SK-N-SH (cell line): ENCODE data around the gene TOP3B. TPM values are rescaled to one million over a fixed set of nuclear protein-coding genes. Genes with fewer than 3 reads are reported as not detected.

ENCODE experiments used
- CTCF ChIA-PET: fragments of 300-600, 350-600 bp; formaldehyde crosslinking; extraction: SDS; loops from one replicate; lab custom pipeline; 2021; lab: Yijun Ruan, JAX
- POLR2A ChIA-PET: fragments of 350-600 bp; sonication (Branson Sonifier 250); formaldehyde crosslinking; extraction: SDS; loops from one replicate; lab custom pipeline; 2020; ENCODE audit warnings: antibody characterized with exemption, inconsistent platforms; lab: Yijun Ruan, JAX
- DNase-seq: peaks from one replicate; pipeline ENCODE4 v3.0.0; 2012
- H2AFZ ChIP-seq: fragments of 200-600 bp; sonication (generic); 2 replicates; pipeline ENCODE4 v1.8.1; 2016; ENCODE audit warnings: antibody characterized with exemption, mild to moderate bottlenecking, low read depth
- H3F3A ChIP-seq: fragments of 200-600 bp; sonication (generic); replicated peaks from 2 replicates; pipeline ENCODE3; 2016; ENCODE audit warnings: antibody characterized with exemption, mild to moderate bottlenecking; ENCODE audit not compliant: insufficient read depth
- H3K27ac ChIP-seq, 2 experiments: fragments of 200-500 bp in 1 of 2; fragments of 200-600 bp in 1 of 2; sonication (Bioruptor generic) in 1 of 2; sonication (generic), shearing (Covaris generic) in 1 of 2; 2 replicates each; pipeline versions ENCODE4 v1.5.1 to v1.6.1; 2014 to 2016; ENCODE audit warnings: low read depth in 2 of 2, inconsistent platforms in 1 of 2, low read length in 1 of 2, mild to moderate bottlenecking in 1 of 2, mixed read lengths in 1 of 2
- H3K27me3 ChIP-seq: fragments of 200-600 bp; sonication (generic), shearing (Covaris generic); 2 replicates; pipeline ENCODE4 v1.6.1; 2016; ENCODE audit warnings: mixed run types; ENCODE audit not compliant: insufficient read depth
- H3K36me3 ChIP-seq, 2 experiments: fragments of 200-500 bp in 1 of 2; fragments of 200-600 bp in 1 of 2; sonication (Bioruptor generic) in 1 of 2; sonication (generic) in 1 of 2; replicated peaks in 1 of 2; 2 replicates each; pipeline versions ENCODE3 to v1.5.1; 2014 to 2016; ENCODE audit warnings: low read length in 1 of 2, mild to moderate bottlenecking in 1 of 2; ENCODE audit not compliant: insufficient read depth in 2 of 2, control insufficient read depth in 1 of 2
- H3K4me1 ChIP-seq, 2 experiments: fragments of 200-500 bp in 1 of 2; fragments of 200-600 bp in 1 of 2; sonication (Bioruptor generic) in 1 of 2; sonication (generic), shearing (Covaris generic) in 1 of 2; 2 replicates each; pipeline versions ENCODE4 v1.5.1 to v1.6.1; 2014 to 2016; ENCODE audit warnings: low read depth in 1 of 2, low read length in 1 of 2, mixed run types in 1 of 2; ENCODE audit not compliant: insufficient read depth in 2 of 2, control insufficient read depth in 1 of 2
- H3K4me2 ChIP-seq: fragments of 200-600 bp; sonication (generic), shearing (Covaris generic); 2 replicates; pipeline ENCODE4 v1.6.1; 2017; ENCODE audit warnings: mixed run types
- H3K4me3 ChIP-seq, 2 experiments: fragments of 200-500 bp in 1 of 2; fragments of 200-600 bp in 1 of 2; sonication (Bioruptor generic) in 1 of 2; sonication (generic), shearing (Covaris generic) in 1 of 2; 2 replicates each; pipeline versions ENCODE4 v1.5.1 to v1.8.1; 2014 to 2016; ENCODE audit warnings: low read depth in 2 of 2, inconsistent platforms in 1 of 2, low read length in 1 of 2, mild to moderate bottlenecking in 1 of 2, mixed read lengths in 1 of 2, moderate library complexity in 1 of 2
- H3K79me2 ChIP-seq: fragments of 200-600 bp; sonication (generic); 2 replicates; pipeline ENCODE4 v1.8.1; 2017; ENCODE audit warnings: mild to moderate bottlenecking; ENCODE audit not compliant: insufficient read depth
- H3K9ac ChIP-seq: fragments of 200-600 bp; sonication (generic); 2 replicates; pipeline ENCODE4 v1.6.1; 2017; ENCODE audit warnings: mixed run types
- H3K9me2 ChIP-seq: fragments of 200-600 bp; sonication (generic); 2 replicates; pipeline ENCODE4 v1.6.1; 2017; ENCODE audit warnings: mixed run types
- H3K9me3 ChIP-seq: fragments of 200-600 bp; sonication (generic); 2 replicates; pipeline ENCODE4 v1.6.1; 2017; ENCODE audit warnings: mixed run types, mild to moderate bottlenecking, moderate library complexity
- H4K20me1 ChIP-seq: fragments of 200-600 bp; sonication (generic); 2 replicates; pipeline ENCODE4 v1.6.1; 2017; ENCODE audit warnings: mild to moderate bottlenecking, mixed run types; ENCODE audit not compliant: insufficient read depth
- CTCF ChIP-seq: fragments of 200-600 bp; sonication (generic); IDR thresholded peaks from 2 replicates; pipeline ENCODE4 v1.6.1; 2017; ENCODE audit warnings: antibody characterized with exemption, mild to moderate bottlenecking, moderate library complexity
- ELF1 ChIP-seq: IDR thresholded peaks from 2 replicates; pipeline ENCODE4 v1.4.0; 2012
- FOSL2 ChIP-seq: IDR thresholded peaks from 2 replicates; pipeline ENCODE4 v1.4.0; 2012; ENCODE audit warnings: low read depth, mild to moderate bottlenecking, moderate library complexity, borderline replicate concordance
- FOXM1 ChIP-seq: IDR thresholded peaks from 2 replicates; pipeline ENCODE4 v1.4.0; 2012; ENCODE audit warnings: low read depth, mild to moderate bottlenecking
- GATA2 ChIP-seq: sonication (generic); formaldehyde crosslinking; IDR thresholded peaks from 2 replicates; pipeline ENCODE4 v1.5.0; 2020; ENCODE audit warnings: mild to moderate bottlenecking, missing genetic modification reagents
- JUND ChIP-seq: IDR thresholded peaks from 2 replicates; pipeline ENCODE4 v1.4.0; 2012
- MEF2A ChIP-seq: IDR thresholded peaks from 2 replicates; pipeline ENCODE4 v1.4.0; 2012; ENCODE audit warnings: low read depth, borderline replicate concordance
- RAD21 ChIP-seq: IDR thresholded peaks from 2 replicates; pipeline ENCODE4 v1.6.1; 2012; ENCODE audit warnings: mild to moderate bottlenecking, low read length
- RCOR1 ChIP-seq: fragments of 150-350 bp; IDR thresholded peaks from 2 replicates; pipeline ENCODE4 v1.6.1; 2017; ENCODE audit warnings: antibody characterized with exemption, low read length
- REST ChIP-seq: IDR thresholded peaks from 2 replicates; pipeline ENCODE4 v1.6.1; 2012; ENCODE audit warnings: mild to moderate bottlenecking, low read depth, low read length, moderate library complexity
- SIN3A ChIP-seq: IDR thresholded peaks from 2 replicates; pipeline ENCODE4 v1.6.1; 2012; ENCODE audit warnings: low read depth, mild to moderate bottlenecking, low read length, moderate library complexity, borderline replicate concordance
- SMC3 ChIP-seq: IDR thresholded peaks from 2 replicates; pipeline ENCODE4 v1.6.1; 2012; ENCODE audit warnings: low read depth, low read length, improper control_type of control experiment
- TCF12 ChIP-seq: IDR thresholded peaks from 2 replicates; pipeline ENCODE4 v1.4.0; 2012
- USF1 ChIP-seq: IDR thresholded peaks from 2 replicates; pipeline ENCODE4 v1.4.0; 2012; ENCODE audit warnings: low read depth, borderline replicate concordance
- YY1 ChIP-seq: IDR thresholded peaks from 2 replicates; pipeline ENCODE4 v1.4.0; 2012; ENCODE audit warnings: low read depth, mild to moderate bottlenecking
- WGBS: methylation state at CpG from one replicate; pipeline ENCODE4 v1.1.6; 2017; ENCODE audit warnings: low lambda C conversion rate; 5-methylcytosine and 5-hydroxymethylcytosine counted together
- polyA plus RNA-seq, 3 experiments: library from polyadenylated mRNA; depleted of rRNA; stranded (reverse); fragments of >200 nt; gene quantifications; 2 replicates each; pipeline ENCODE4 v1.2.3, GENCODE V29; 2012

The TOP3B gene
- polyA plus RNA-seq, 1 of the 3 experiments (the other 2 are of a cell fraction): 14.4 TPM

- H3K27me3 ChIP-seq: no peaks in the 10 kb centered on the region
- H3K36me3 ChIP-seq: peaks cover 0 to 14% of the 10 kb centered on the region in 2 experiments
- H3K79me2 ChIP-seq: no peaks in the 10 kb centered on the region
- no peaks in the 10 kb centered on the region for H3K9me3 ChIP-seq
- H2AFZ ChIP-seq: no peak overlapping the region
- H3K4me3 ChIP-seq: no peak overlapping the region
- H3K4me2 ChIP-seq: no peak overlapping the region
- no peaks in the 10 kb centered on the region for H3K9me2 ChIP-seq
- no peak overlapping the region for H3K27ac ChIP-seq
- H4K20me1 ChIP-seq: no peaks in the 10 kb centered on the region
- H3K9ac ChIP-seq: no peak overlapping the region
- DNase-seq: peak; percentile 27
- TF ChIP-seq ELF1 (no peak), JUND (no peak), FOSL2 (no peak), SMC3 (no peak), USF1 (no peak), TCF12 (no peak), RAD21 (no peak), REST (no peak), RCOR1 (no peak), SIN3A (no peak)
- ChIA-PET POLR2A (interaction anchor here (0.7 kb wide), 1 partner anchor 141 kb away, joined by 3 read pairs; no protein-coding TSS in a partner anchor), CTCF (interaction anchor here (1.3 to 15.9 kb wide), 5 partner anchors 11 to 205 kb away, joined by 3 to 145 read pairs (median 5); partner anchors contain the start of gene PPM1F)
- H3F3A ChIP-seq: no peaks in the 10 kb centered on the region
- WGBS: 93% methylated on average over 4 of the region's 13 CpGs
- peaks cover 0 to 16% of the 10 kb centered on the region in 2 experiments; a peak in 1 of 4 replicates for H3K4me1 ChIP-seq
Measured at GRCh38 chr22:21921184-21921721, 61.3 kb downstream of the TOP3B start.

- H3K27me3 ChIP-seq: no peaks in the 10 kb centered on the region
- H2AFZ ChIP-seq: no peak overlapping the region
- 92% methylated on average over 10 of the region's 16 CpGs for WGBS
- CTCF ChIA-PET: interaction anchor here (1.3 to 15.9 kb wide), 6 partner anchors 12 to 204 kb away, joined by 3 to 145 read pairs (median 5); partner anchors contain the start of gene PPM1F
- no peak overlapping the region for H3K27ac ChIP-seq
- no peaks in the 10 kb centered on the region for H3K9me3 ChIP-seq
- H3K9ac ChIP-seq: no peak overlapping the region
- peaks cover 0 to 16% of the 10 kb centered on the region in 2 experiments; a peak in 1 of 4 replicates for H3K4me1 ChIP-seq
- POLR2A ChIA-PET: no interaction called here
- no peaks in the 10 kb centered on the region for H4K20me1 ChIP-seq
- no peak overlapping the region for H3K4me2 ChIP-seq
- no peaks in the 10 kb centered on the region for H3F3A ChIP-seq
- no peak for TF ChIP-seq GATA2 (CRISPR knock-in tag)
- no peak for TF ChIP-seq CTCF
- no peak for TF ChIP-seq YY1
- no peak for TF ChIP-seq SMC3
- TF ChIP-seq MEF2A: no peak
- no peak for TF ChIP-seq USF1
- TF ChIP-seq FOXM1: no peak
- no peak for TF ChIP-seq SIN3A
- TF ChIP-seq RCOR1: no peak
- TF ChIP-seq, all 33 proteins: peak for 0
- DNase-seq: peak; percentile 16
- no peaks in the 10 kb centered on the region for H3K9me2 ChIP-seq
- no peak overlapping the region for H3K4me3 ChIP-seq
- H3K79me2 ChIP-seq: no peaks in the 10 kb centered on the region
- H3K36me3 ChIP-seq: peaks cover 0 to 9% of the 10 kb centered on the region in 2 experiments
Measured at GRCh38 chr22:21920341-21921183, 62.0 kb downstream of the TOP3B start.
